OCI-LY7 (cell line): ENCODE results near the gene LIPE. TPM values are rescaled to one million over a fixed set of nuclear protein-coding genes. Genes with fewer than 3 reads are reported as not detected.

Experiments used
- BruUV-seq: library from RNA; stranded (reverse); fragments of 400-500 nt; replicated peaks from 2 replicates; lab custom pipeline; 2021; lab: Mats Ljungman, UMichigan
- CTCF ChIA-PET: fragments of 300-600 bp; sonication (Branson Sonifier 250); formaldehyde crosslinking; loops from one replicate; lab custom pipeline; 2022; ENCODE audit warnings: antibody characterized with exemption; ENCODE audit not compliant: unreplicated experiment; lab: Charles Lee
- POLR2A ChIA-PET: fragments of 300-600 bp; sonication (Branson Sonifier 250); formaldehyde crosslinking; loops from one replicate; lab custom pipeline; 2022; ENCODE audit warnings: antibody characterized with exemption; lab: Charles Lee
- DNase-seq: peaks from one replicate; pipeline ENCODE4 v3.0.0-alpha.2; 2015; ENCODE audit warnings: low spot score
- H2AFZ ChIP-seq: fragments of 200-600 bp; sonication (generic), shearing (Covaris generic); 2 replicates; pipeline ENCODE4 v1.6.1; 2014; ENCODE audit warnings: mild to moderate bottlenecking, antibody characterized with exemption, low read length, moderate library complexity
- H3K27ac ChIP-seq: fragments of 200-600 bp; sonication (generic); 2 replicates; pipeline ENCODE4 v1.5.1; 2014; ENCODE audit warnings: mixed run types, low read depth, mild to moderate bottlenecking, moderate library complexity, low read length, inconsistent platforms; ENCODE audit not compliant: poor library complexity, severe bottlenecking
- H3K36me3 ChIP-seq: fragments of 200-600 bp; sonication (generic); 2 replicates; pipeline ENCODE4 v1.6.1; 2014; ENCODE audit warnings: mild to moderate bottlenecking, antibody characterized with exemption, low read length, moderate library complexity, mixed read lengths; ENCODE audit not compliant: insufficient read depth
- H3K4me1 ChIP-seq: fragments of 200-600 bp; sonication (generic); 2 replicates; pipeline ENCODE4 v1.5.1; 2014; ENCODE audit warnings: mild to moderate bottlenecking, low read length; ENCODE audit not compliant: insufficient read depth, poor library complexity, severe bottlenecking
- H3K4me2 ChIP-seq: fragments of 200-600 bp; sonication (generic); 2 replicates; pipeline ENCODE4 v1.6.1; 2014; ENCODE audit warnings: mild to moderate bottlenecking, low read length
- H3K4me3 ChIP-seq: fragments of 200-600 bp; sonication (generic); 2 replicates; pipeline ENCODE4 v1.5.1; 2014; ENCODE audit warnings: mild to moderate bottlenecking, low read depth, low read length; ENCODE audit not compliant: poor library complexity, severe bottlenecking
- H3K79me2 ChIP-seq: fragments of 200-600 bp; sonication (generic); 2 replicates; pipeline ENCODE4 v1.6.1; 2016; ENCODE audit warnings: low read depth, mild to moderate bottlenecking, low read length, moderate library complexity, mixed read lengths; ENCODE audit not compliant: insufficient read depth
- H3K9me2 ChIP-seq: fragments of 200-600 bp; sonication (generic); 2 replicates; pipeline ENCODE4 v1.6.1; 2016; ENCODE audit warnings: mild to moderate bottlenecking, low read length, mixed read lengths; ENCODE audit not compliant: insufficient read depth
- H3K9me3 ChIP-seq: fragments of 200-600 bp; sonication (generic); 2 replicates; pipeline ENCODE4 v1.6.1; 2014; ENCODE audit warnings: mild to moderate bottlenecking, mixed run types, low read length, mixed read lengths
- H4K20me1 ChIP-seq: fragments of 200-600 bp; sonication (generic); 2 replicates; pipeline ENCODE4 v1.6.1; 2014; ENCODE audit warnings: mild to moderate bottlenecking, antibody characterized with exemption, low read length, moderate library complexity, mixed read lengths; ENCODE audit not compliant: insufficient read depth
- EZH2phosphoT487 ChIP-seq: fragments of 200-600 bp; sonication (generic); IDR thresholded peaks from 2 replicates; pipeline ENCODE4 v1.6.1; 2018; ENCODE audit warnings: low read depth, borderline replicate concordance, mild to moderate bottlenecking, mixed run types, antibody characterized with exemption, low read length, moderate library complexity, mixed read lengths
- intact Hi-C: fragments of 100-400 bp; cut with micrococcal nuclease; formaldehyde crosslinking; loops from one replicate; pipeline ENCODE4 v1.10.0; 2022; ENCODE audit not compliant: unreplicated experiment
- total RNA-seq, 2 experiments: library from RNA; depleted of rRNA in 1 of 2; stranded (reverse); fragments of >200 nt in 1 of 2; shearing (Covaris generic) in 1 of 2; gene quantifications; 2 replicates each; pipeline ENCODE4 v1.2.3, GENCODE V29; 2014 to 2022
- TF ChIP-seq, protein P1 (sequence below): fragments of 200-600 bp; sonication (generic); conservative IDR thresholded peaks from 2 replicates; pipeline ENCODE4 v1.5.1; 2014; ENCODE audit warnings: mild to moderate bottlenecking, antibody characterized with exemption, low read length, moderate library complexity, mixed read lengths

The LIPE gene
- total RNA-seq, 2 experiments from 2014 or later: 21.2 to 35.6 TPM

DNA sequence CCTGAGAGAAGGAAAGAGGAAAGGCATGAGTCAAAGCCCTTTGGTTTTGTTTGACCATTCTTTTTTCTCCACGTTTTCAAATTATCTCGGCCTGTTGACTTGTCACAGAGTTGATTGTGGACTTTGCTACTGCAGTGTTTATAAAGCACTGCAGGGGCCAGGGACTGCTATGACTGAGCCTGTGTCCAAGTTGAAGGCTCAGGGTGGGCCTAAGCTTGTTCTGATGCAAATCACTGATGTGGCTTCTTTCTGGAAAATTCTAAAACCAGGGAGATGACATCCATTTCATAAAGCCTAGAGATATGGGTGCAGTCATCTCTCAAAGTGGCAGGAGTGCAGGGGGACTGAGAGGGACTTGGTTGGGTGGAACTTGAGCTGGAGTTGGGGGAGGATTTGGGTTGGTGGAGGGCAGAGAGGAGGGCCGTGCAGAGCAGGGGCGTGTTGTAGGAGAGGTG, 16.8 kb upstream of the LIPE start:
- no peaks in the 10 kb centered on the region for H3K9me2 ChIP-seq
- BruUV-seq: no TSS peak
- H3K9me3 ChIP-seq: no peaks in the 10 kb centered on the region
- DNase-seq: no peak
- H3K27ac ChIP-seq: no peak overlapping the region
- no peak overlapping the region for H3K4me2 ChIP-seq
- CTCF ChIA-PET: no interaction called here
- no peak overlapping the region for H2AFZ ChIP-seq
- H3K4me3 ChIP-seq: no peak overlapping the region
- POLR2A ChIA-PET: interaction anchor here (0.6 kb wide), 1 partner anchor 19 kb away, joined by 3 read pairs; no protein-coding TSS in a partner anchor
- H3K36me3 ChIP-seq: no peaks in the 10 kb centered on the region
- no peaks in the 10 kb centered on the region for H3K79me2 ChIP-seq
- intact Hi-C loops: no loop called here
- no peaks in the 10 kb centered on the region for H4K20me1 ChIP-seq
- no peak for TF ChIP-seq EZH2phosphoT487
- TF ChIP-seq, protein P1, sequence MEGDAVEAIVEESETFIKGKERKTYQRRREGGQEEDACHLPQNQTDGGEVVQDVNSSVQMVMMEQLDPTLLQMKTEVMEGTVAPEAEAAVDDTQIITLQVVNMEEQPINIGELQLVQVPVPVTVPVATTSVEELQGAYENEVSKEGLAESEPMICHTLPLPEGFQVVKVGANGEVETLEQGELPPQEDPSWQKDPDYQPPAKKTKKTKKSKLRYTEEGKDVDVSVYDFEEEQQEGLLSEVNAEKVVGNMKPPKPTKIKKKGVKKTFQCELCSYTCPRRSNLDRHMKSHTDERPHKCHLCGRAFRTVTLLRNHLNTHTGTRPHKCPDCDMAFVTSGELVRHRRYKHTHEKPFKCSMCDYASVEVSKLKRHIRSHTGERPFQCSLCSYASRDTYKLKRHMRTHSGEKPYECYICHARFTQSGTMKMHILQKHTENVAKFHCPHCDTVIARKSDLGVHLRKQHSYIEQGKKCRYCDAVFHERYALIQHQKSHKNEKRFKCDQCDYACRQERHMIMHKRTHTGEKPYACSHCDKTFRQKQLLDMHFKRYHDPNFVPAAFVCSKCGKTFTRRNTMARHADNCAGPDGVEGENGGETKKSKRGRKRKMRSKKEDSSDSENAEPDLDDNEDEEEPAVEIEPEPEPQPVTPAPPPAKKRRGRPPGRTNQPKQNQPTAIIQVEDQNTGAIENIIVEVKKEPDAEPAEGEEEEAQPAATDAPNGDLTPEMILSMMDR: no peak
- no peaks in the 10 kb centered on the region for H3K4me1 ChIP-seq

DNA sequence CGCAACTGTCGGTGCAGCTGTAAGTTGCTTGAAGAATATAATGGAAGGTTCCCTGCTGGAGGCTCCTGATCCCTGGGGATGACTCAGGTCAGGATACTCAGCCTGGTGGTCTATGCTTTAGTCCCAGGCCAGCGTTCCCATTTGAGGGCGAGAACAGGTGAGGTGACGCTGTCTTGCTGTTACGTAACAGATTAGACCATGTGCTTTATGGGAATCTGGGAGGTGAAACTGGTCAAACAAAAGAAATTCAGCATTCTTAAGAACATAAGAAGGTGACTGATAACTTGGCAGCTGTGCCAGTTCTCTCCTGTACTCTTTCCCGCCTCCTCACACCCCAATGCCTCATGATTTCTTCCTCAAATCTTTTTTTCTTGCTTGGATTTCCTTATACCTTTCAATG, 15.6 kb upstream of the LIPE start, which contains the start of gene CXCL17:
Gene CXCL17 (minus strand): TSS at position 114 of the 400 bp plus-strand sequence. CDS start 114 bp downstream, outside the sequence.
- CTCF ChIA-PET: no interaction called here

DNA sequence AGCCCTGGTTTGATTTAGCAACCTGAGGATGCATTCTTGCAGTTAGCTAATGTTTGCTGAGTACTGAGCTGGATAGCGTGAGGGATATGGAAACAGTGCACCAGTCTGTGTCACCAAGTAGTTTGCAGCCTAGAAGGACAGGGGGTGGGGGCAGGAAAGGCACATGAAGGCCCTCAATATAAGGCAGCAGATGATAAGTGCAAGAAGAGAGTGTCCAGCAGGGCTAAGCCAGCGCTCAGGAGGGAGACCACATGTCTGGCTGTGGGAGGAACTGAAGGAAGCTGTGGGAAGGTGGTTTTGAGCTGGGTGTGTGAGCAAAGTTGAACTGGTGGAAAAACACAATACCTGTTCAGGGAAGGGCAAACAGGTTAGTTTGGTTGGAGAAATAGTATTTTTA, 13.9 kb upstream of the LIPE start:
- no peak for TF ChIP-seq EZH2phosphoT487
- TF ChIP-seq, protein P1: no peak
- ChIA-PET POLR2A (interaction anchor here (0.6 kb wide), 1 partner anchor 22 kb away, joined by 3 read pairs; no protein-coding TSS in a partner anchor), CTCF (no interaction called here)
- no peaks in the 10 kb centered on the region for H3K9me3 ChIP-seq
- H3K79me2 ChIP-seq: no peaks in the 10 kb centered on the region
- no peaks in the 10 kb centered on the region for H3K4me1 ChIP-seq
- H3K9me2 ChIP-seq: no peaks in the 10 kb centered on the region
- H3K36me3 ChIP-seq: no peaks in the 10 kb centered on the region
- H3K4me2 ChIP-seq: no peak overlapping the region
- no peaks in the 10 kb centered on the region for H4K20me1 ChIP-seq
- no peak overlapping the region for H3K27ac ChIP-seq
- H3K4me3 ChIP-seq: no peak overlapping the region
- H2AFZ ChIP-seq: no peak overlapping the region
- BruUV-seq: no TSS peak
- intact Hi-C loops: no loop called here
- no peak for DNase-seq

More for the DNA sequence above, 15.6 kb upstream of the LIPE start, which contains the start of gene CXCL17:
- no TSS peak for BruUV-seq
- no peak for DNase-seq
- Histone ChIP-seq H3K4me3 (no peak within 1 kb of the TSS), H3K9me3 (no peaks in the 10 kb centered on the region), H3K4me1 (no peaks in the 10 kb centered on the region), H3K27ac (no peak within 1 kb of the TSS), H2AFZ (no peak within 1 kb of the TSS), H3K79me2 (no peaks in the 10 kb centered on the region), H3K4me2 (no peak within 1 kb of the TSS), H4K20me1 (no peaks in the 10 kb centered on the region), H3K9me2 (no peaks in the 10 kb centered on the region), H3K36me3 (no peaks in the 10 kb centered on the region)
- POLR2A ChIA-PET: no interaction called here
- no peak for TF ChIP-seq EZH2phosphoT487
- TF ChIP-seq, protein P1: no peak
- intact Hi-C loops: no loop called here
